Panc1 (cell line): ENCODE measurements around the gene HBS1L. TPM values are rescaled to one million over a fixed set of nuclear protein-coding genes. Genes with fewer than 3 reads are reported as not detected.
"Not testable (repeated sequence)": the region's sequence is repeated elsewhere in the genome, so short reads cannot be mapped to it uniquely, and the experiment has no call there.

Experiments used
- ATAC-seq: fragments of 200-7000 bp; cut with Tn5 transposase; 2 replicates; pipeline ENCODE4 v1.9.1; 2020; ENCODE audit warnings: mild to moderate bottlenecking, moderate library complexity
- BruUV-seq: library from RNA; stranded (reverse); fragments of 400-500 nt; replicated peaks from 2 replicates; lab custom pipeline; 2021; lab: Mats Ljungman, UMichigan
- CTCF ChIA-PET: fragments of 300-600 bp; sonication (Branson Sonifier 250); formaldehyde crosslinking; loops from one replicate; lab custom pipeline; 2022; ENCODE audit warnings: antibody characterized with exemption; lab: Charles Lee
- POLR2A ChIA-PET: fragments of 300-600 bp; sonication (Branson Sonifier 250); formaldehyde crosslinking; loops from one replicate; lab custom pipeline; 2022; ENCODE audit warnings: antibody characterized with exemption; lab: Charles Lee
- DNase-seq: peaks from one replicate; pipeline ENCODE4 v3.0.0-alpha.2; 2010; ENCODE audit warnings: low read depth, low spot score
- H3K27ac ChIP-seq: 2 replicates; pipeline ENCODE4 v1.5.1; 2011; ENCODE audit warnings: mild to moderate bottlenecking, low read length, inconsistent platforms
- H3K27me3 ChIP-seq: fragments of 200-500 bp; sonication (Bioruptor generic); 2 replicates; pipeline ENCODE4 v1.6.0; 2014; ENCODE audit warnings: low read length, inconsistent platforms; ENCODE audit not compliant: control insufficient read depth, insufficient read depth
- H3K36me3 ChIP-seq: fragments of 200-500 bp; sonication (Bioruptor generic); 2 replicates; pipeline ENCODE4 v1.5.1; 2014; ENCODE audit warnings: inconsistent platforms, mild to moderate bottlenecking, low read length, moderate library complexity; ENCODE audit not compliant: control insufficient read depth, insufficient read depth
- H3K4me1 ChIP-seq: 2 replicates; pipeline ENCODE4 v1.5.1; 2011; ENCODE audit warnings: inconsistent platforms, mild to moderate bottlenecking, low read length, moderate library complexity; ENCODE audit not compliant: control insufficient read depth, insufficient read depth
- H3K4me3 ChIP-seq, 2 experiments: 2 replicates each; pipeline ENCODE4 v1.5.1; 2011 to 2012; ENCODE audit warnings: low read depth in 2 of 2, low read length in 2 of 2, mild to moderate bottlenecking in 2 of 2, inconsistent platforms in 1 of 2, moderate library complexity in 1 of 2
- H3K9me3 ChIP-seq: fragments of 200-500 bp; sonication (Bioruptor generic); 2 replicates; pipeline ENCODE4 v1.5.1; 2014; ENCODE audit warnings: low read depth, mild to moderate bottlenecking, inconsistent platforms, low read length, moderate library complexity; ENCODE audit not compliant: control insufficient read depth, insufficient read depth
- POLR2AphosphoS5 ChIP-seq: IDR thresholded peaks from 2 replicates; pipeline ENCODE4 v1.6.1; 2012; ENCODE audit warnings: mild to moderate bottlenecking, low read depth, low read length, moderate library complexity
- SIN3A ChIP-seq: IDR thresholded peaks from 2 replicates; pipeline ENCODE4 v1.6.1; 2012; ENCODE audit warnings: low read depth, mild to moderate bottlenecking, low read length, moderate library complexity, borderline replicate concordance; ENCODE audit not compliant: insufficient read depth
- TCF7L2 ChIP-seq: IDR thresholded peaks from 2 replicates; pipeline ENCODE4 v1.6.1; 2011; ENCODE audit warnings: mild to moderate bottlenecking, low read depth, low read length, inconsistent platforms
- in situ Hi-C: cut with HindIII; loops from 2 replicates; pipeline ENCODE4 v1.10.0; 2016; ENCODE audit warnings: low sequenced_read_pairs, low pct_unique_long_range_greater_than_20kb
- intact Hi-C: fragments of 100-400 bp; cut with micrococcal nuclease; formaldehyde crosslinking; loops from one replicate; pipeline ENCODE4 v1.10.0; 2022; ENCODE audit not compliant: unreplicated experiment
- total RNA-seq: library from RNA; stranded (reverse); gene quantifications from one replicate; pipeline ENCODE4 v1.2.1, GENCODE V29; 2021; ENCODE audit not compliant: unreplicated experiment
- TF ChIP-seq, protein P1 (sequence below): fragments of 450-650 bp; IDR thresholded peaks from 2 replicates; pipeline ENCODE4 v1.5.1; 2017; ENCODE audit warnings: mild to moderate bottlenecking
- TF ChIP-seq, protein P2 (sequence below), 2 experiments: IDR thresholded peaks; 2 replicates each; pipeline ENCODE4 v1.6.1; 2011 to 2012; ENCODE audit warnings: low read depth in 2 of 2, control low read depth in 1 of 2, low read length in 1 of 2, mild to moderate bottlenecking in 1 of 2, moderate library complexity in 1 of 2; ENCODE audit not compliant: insufficient read depth in 1 of 2

HBS1L gene
- total RNA-seq, 1 experiment from 2014 or later, result 79.2 TPM

DNA sequence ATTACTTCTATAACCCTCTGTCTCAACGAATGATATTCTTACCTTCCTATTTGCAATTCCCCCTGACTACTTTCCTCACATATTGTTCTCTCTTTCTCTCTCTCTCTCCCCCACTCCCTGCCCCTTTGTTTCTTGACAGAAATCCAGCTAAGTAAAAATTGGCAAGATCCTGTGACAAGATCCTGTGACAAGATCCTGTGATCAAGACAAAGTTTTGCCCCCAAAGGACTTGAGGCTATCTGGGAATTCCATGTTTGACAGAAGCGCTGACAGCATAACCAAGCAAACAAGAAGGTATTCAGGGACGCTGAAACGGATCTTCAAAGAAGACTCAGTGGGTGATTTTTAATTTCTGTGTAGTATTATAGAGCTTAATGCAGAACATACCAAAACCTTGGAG lies 5.5 kb upstream of the HBS1L start:
- Histone ChIP-seq H3K36me3 (no peaks in the 10 kb centered on the region), H3K9me3 (no peaks in the 10 kb centered on the region), H3K27ac (no peak overlapping the region), H3K4me3 (no peak overlapping the region), H3K4me1 (0 out of 2 replicates have a peak, but pooled peaks cover 2% of the 10 kb centered on the region), H3K27me3 (no peaks in the 10 kb centered on the region)
- BruUV-seq, result no TSS peak
- no peak for ATAC-seq
- intact Hi-C loops, result no loop called here
- ChIA-PET CTCF (no interaction called here), POLR2A (no interaction called here)
- in situ Hi-C loops, result no loop called here
- no peak for DNase-seq
- TF ChIP-seq, protein P1, sequence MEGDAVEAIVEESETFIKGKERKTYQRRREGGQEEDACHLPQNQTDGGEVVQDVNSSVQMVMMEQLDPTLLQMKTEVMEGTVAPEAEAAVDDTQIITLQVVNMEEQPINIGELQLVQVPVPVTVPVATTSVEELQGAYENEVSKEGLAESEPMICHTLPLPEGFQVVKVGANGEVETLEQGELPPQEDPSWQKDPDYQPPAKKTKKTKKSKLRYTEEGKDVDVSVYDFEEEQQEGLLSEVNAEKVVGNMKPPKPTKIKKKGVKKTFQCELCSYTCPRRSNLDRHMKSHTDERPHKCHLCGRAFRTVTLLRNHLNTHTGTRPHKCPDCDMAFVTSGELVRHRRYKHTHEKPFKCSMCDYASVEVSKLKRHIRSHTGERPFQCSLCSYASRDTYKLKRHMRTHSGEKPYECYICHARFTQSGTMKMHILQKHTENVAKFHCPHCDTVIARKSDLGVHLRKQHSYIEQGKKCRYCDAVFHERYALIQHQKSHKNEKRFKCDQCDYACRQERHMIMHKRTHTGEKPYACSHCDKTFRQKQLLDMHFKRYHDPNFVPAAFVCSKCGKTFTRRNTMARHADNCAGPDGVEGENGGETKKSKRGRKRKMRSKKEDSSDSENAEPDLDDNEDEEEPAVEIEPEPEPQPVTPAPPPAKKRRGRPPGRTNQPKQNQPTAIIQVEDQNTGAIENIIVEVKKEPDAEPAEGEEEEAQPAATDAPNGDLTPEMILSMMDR, result no peak
- no peak for TF ChIP-seq SIN3A
- no peak for TF ChIP-seq POLR2AphosphoS5
- TF ChIP-seq, protein P2, sequence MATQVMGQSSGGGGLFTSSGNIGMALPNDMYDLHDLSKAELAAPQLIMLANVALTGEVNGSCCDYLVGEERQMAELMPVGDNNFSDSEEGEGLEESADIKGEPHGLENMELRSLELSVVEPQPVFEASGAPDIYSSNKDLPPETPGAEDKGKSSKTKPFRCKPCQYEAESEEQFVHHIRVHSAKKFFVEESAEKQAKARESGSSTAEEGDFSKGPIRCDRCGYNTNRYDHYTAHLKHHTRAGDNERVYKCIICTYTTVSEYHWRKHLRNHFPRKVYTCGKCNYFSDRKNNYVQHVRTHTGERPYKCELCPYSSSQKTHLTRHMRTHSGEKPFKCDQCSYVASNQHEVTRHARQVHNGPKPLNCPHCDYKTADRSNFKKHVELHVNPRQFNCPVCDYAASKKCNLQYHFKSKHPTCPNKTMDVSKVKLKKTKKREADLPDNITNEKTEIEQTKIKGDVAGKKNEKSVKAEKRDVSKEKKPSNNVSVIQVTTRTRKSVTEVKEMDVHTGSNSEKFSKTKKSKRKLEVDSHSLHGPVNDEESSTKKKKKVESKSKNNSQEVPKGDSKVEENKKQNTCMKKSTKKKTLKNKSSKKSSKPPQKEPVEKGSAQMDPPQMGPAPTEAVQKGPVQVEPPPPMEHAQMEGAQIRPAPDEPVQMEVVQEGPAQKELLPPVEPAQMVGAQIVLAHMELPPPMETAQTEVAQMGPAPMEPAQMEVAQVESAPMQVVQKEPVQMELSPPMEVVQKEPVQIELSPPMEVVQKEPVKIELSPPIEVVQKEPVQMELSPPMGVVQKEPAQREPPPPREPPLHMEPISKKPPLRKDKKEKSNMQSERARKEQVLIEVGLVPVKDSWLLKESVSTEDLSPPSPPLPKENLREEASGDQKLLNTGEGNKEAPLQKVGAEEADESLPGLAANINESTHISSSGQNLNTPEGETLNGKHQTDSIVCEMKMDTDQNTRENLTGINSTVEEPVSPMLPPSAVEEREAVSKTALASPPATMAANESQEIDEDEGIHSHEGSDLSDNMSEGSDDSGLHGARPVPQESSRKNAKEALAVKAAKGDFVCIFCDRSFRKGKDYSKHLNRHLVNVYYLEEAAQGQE (IDR thresholded peaks at IDR 0.05; ENCODE audit: insufficient read depth in 1 of 2, low read depth in 2 of 2, low read length in 1 of 2), result no peak
- no peak for TF ChIP-seq TCF7L2

DNA sequence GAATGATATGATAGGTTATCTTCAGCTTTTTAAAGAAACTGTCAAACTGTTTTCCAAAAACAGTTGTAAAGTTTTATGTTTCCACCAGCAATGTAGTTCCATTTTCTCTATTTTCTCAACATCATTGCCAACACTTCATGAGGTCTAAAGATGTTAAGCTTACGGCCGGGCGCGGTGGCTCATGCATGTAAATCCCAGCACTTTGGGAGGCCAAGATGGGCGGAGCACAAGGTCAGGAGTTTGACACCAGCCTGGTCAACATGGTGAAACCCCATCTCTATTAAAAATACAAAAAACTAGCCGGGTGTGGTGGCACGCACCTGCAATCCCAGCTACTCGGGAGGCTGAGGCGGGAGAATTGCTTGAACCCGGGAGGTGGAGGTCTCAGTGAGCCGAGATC lies 3.7 kb upstream of the HBS1L start:
- DNase-seq, H3K27ac ChIP-seq, ATAC-seq, H3K36me3 ChIP-seq, BruUV-seq, H3K4me1 ChIP-seq, H3K27me3 ChIP-seq, H3K9me3 ChIP-seq, in situ Hi-C loops, H3K4me3 ChIP-seq, POLR2A ChIA-PET: not testable (repeated sequence)
- intact Hi-C loops, result loop anchor here (10.0 kb wide), 1 partner anchor 127 kb away; the partner anchor contains the start of gene MYB
- CTCF ChIA-PET, result interaction anchor here (0.5 to 0.6 kb wide), 2 partner anchors 23 to 707 kb away, joined by 5 to 9 read pairs; no protein-coding TSS in a partner anchor

DNA sequence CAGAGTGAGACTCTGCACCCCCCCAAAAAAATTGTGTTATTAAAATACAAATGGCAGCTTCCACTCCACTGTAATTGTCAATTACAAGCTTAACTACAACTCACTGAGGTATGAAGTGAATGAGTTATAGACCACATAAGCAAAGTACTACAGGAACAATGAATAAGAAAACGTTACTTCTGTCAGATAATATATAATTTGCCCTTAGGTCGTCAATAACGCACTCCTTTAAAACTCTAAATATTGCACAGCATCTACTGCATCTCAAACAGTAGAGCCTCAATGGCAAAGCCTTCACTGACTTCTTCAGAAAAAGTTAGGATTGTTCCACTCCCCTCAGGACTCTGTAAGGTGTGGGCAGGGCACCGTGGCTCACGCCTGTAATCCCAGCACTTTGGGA lies 2.0 kb upstream of the HBS1L start:
- ATAC-seq (no peak), DNase-seq (no peak)
- intact Hi-C loops, result loop anchor here (10.0 kb wide), 1 partner anchor 128 kb away; the partner anchor contains the start of gene MYB
- peaks cover 19% of the 10 kb centered on the region for H3K4me1 ChIP-seq
- BruUV-seq, result no TSS peak
- H3K36me3 ChIP-seq, result peaks cover 7% of the 10 kb centered on the region; the same call in 1 of the 2 replicates
- no peak overlapping the region for H3K4me3 ChIP-seq
- no peak overlapping the region for H3K27ac ChIP-seq
- in situ Hi-C loops, result no loop called here
- TF ChIP-seq TCF7L2, result no peak
- TF ChIP-seq, protein P1, result no peak
- no peak for TF ChIP-seq POLR2AphosphoS5
- no peaks in the 10 kb centered on the region for H3K9me3 ChIP-seq
- CTCF ChIA-PET, result no interaction called here
- no peaks in the 10 kb centered on the region for H3K27me3 ChIP-seq
- POLR2A ChIA-PET, result no interaction called here
